Measurements from ENCODE around the gene OR10K2.
"Not testable (repeated sequence)": the region's sequence is repeated elsewhere in the genome, so short reads cannot be mapped to it uniquely, and the experiment has no call there.

OR10K2 gene

GRCh38 chr1:158426137-158426536, at the start of gene OR10K2:
Gene OR10K2 (minus strand): TSS chr1:158426237. CDS start chr1:158420866, 5,371 bp downstream.
- FAIRE-seq = no peak

DNA sequence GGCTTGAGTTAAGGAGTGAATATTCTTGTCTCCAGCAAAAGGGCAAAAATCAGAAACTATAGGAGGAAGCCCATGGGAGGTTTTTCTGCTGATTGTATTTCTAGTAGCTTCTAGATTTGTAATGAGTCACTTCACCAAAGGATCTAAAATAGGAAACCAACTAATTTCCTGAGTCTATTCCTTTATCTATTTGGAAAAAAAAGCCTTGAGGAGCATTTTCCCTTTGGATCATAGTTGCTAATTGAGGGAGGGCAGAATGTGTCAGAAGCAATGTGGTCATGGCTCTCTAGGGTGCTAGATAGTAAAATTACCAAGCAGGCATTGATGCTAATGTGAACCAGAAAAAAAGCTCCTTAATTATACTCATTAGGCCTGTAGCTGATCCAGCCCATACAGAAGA, 45.9 kb upstream of the OR10K2 start, which contains the start of gene OR10R2:
Gene OR10R2 (plus strand): TSS at position 301 of the 400 bp plus-strand sequence. CDS start 106 bp downstream, outside the sequence.
- FAIRE-seq = no peak

- FAIRE-seq = no peak
Measured at GRCh38 chr1:158461534-158461933, 35.5 kb upstream of the OR10K2 start, which contains the start of gene OR10K1. Gene OR10K1 (plus strand): TSS chr1:158461834. CDS start chr1:158465562, 3,728 bp downstream.

DNA sequence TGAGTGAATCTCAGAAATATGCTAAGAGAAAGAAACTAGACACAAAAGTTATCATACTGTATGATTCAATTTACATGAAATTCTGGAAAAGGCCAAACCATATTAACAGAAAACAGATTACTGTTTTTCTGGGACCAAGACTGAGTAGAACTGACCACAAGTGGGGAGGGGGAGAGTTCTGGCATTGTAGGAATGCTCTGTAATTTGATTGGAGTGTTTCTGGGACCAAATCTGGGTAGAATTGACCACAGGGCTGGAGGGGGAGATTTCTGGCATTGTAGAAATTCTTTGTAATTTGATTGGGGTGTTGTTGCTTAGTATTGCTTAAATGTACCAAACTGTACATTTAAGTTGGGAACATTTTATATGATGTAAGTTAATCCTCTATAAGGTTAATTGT, 32.2 kb upstream of the OR10K2 start:
- FAIRE-seq = no peak

DNA sequence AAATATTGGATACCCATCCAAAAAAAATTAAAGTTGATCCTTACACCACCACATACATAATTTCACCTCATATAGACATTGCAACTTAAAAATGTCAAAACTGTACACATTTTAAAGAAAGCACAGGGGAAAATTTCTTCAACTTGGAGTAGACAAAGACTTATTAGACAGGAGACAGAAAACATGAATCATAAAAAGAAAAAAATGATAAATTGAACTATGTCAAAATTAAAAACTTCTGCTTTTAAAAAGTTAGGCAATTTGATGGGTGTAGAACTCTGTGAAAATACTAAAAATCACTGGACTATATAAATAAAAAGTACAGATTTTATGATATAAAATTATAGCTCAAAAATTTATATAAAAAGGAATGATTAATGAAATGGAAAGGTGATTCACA, 31.2 kb upstream of the OR10K2 start:
- no peak for FAIRE-seq

- no peak for FAIRE-seq
Measured at GRCh38 chr1:158454537-158454936, 28.5 kb upstream of the OR10K2 start.

- no peak for FAIRE-seq
Measured at GRCh38 chr1:158445376-158445775, 19.3 kb upstream of the OR10K2 start.

- no peak for FAIRE-seq
Measured at GRCh38 chr1:158434741-158435140, 8.7 kb upstream of the OR10K2 start.

GRCh38 chr1:158430163-158430562, 4.1 kb upstream of the OR10K2 start:
- not testable (repeated sequence) for FAIRE-seq

- no peak for FAIRE-seq
Measured at GRCh38 chr1:158425027-158425426, 1.0 kb downstream of the OR10K2 start.

DNA sequence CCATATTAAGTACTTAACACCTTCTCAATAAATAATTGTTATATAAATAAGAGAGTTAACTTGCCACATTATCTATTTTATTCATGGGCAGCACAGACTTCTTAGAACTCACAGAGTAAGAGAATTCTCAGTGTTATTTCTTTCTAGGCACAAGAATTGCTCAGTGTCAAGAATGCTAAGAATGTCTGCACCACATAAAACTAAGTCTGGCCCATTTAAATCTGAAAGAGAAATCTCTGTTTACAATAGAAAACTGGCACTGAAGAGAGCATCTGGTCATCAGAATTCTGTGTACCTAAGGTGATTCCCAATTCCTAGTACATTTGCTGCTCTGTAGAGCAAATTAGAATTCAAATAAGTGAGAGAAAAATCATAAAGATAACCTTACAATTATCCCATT, 3.8 kb downstream of the OR10K2 start:
- no peak for FAIRE-seq

DNA sequence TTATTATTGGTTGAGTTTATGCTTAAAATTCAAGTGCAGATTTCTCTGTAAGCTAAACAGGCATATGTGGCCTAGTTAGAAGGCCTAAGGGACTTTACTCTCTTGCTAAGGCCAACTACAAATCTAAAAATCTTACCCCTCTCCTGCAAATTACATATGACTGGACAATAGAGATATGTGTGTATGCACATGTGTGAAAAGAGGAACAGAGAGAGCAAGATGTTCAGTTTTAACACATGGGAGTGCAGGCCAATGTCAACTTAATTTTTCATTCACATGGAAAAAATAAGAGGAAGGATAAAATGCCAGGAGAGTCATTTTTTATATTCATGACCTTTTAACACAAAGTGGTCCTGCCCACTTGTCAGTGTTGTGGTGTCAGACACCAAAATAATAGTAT, 8.5 kb downstream of the OR10K2 start:
- no peak for FAIRE-seq

GRCh38 chr1:158414651-158415345, 11.2 kb downstream of the OR10K2 start:
- no peak for FAIRE-seq

DNA sequence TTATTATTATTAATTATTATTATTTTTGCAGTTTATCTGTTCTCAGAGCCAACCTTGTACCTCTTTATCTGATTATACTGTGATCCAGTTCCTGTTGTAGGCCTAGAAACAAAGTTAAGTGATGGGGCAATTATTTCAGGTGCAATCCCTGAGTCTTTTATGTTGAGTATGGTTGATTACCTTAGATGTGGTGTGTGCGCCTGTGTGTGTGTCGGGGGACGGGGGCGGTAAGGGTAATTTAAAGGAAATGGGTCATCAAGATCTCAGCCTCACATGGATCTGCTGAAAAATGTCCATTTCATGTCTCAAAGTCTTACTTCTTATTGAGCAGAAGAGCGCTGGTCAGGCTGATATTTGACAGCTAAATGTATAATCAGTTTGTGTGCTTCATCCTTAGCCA, 18.9 kb downstream of the OR10K2 start:
- no peak for FAIRE-seq

- FAIRE-seq = no peak
Measured at GRCh38 chr1:158400871-158401270, 25.2 kb downstream of the OR10K2 start.

GRCh38 chr1:158398818-158399514, 27.1 kb downstream of the OR10K2 start, which contains the start of gene OR10T2:
Gene OR10T2 (minus strand): TSS chr1:158399466. CDS start chr1:158399466, 0 bp downstream.
- no peak for FAIRE-seq

DNA sequence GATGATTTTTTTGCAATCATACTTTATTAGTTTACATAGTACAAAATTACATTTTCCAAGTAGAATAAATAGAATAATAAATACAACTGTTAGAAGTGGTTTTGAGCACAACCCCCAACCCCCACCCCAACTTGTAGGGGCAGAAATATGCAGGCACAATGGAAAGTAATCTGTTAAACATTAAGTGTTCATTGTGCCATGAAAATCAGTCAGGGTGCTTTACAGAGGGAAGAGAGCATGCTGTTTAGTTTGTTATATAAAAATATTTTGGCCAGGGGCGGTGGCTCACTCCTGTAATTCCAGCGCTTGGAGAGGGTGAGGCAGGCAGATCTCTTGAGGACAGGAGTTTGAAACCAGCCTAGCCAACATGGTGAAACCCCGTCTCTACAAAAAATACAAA, 29.4 kb downstream of the OR10K2 start:
- FAIRE-seq = no peak

- no peak for FAIRE-seq
Measured at GRCh38 chr1:158393476-158393875, 32.6 kb downstream of the OR10K2 start.

- FAIRE-seq = no peak
Measured at GRCh38 chr1:158391099-158391498, 34.9 kb downstream of the OR10K2 start.

GRCh38 chr1:158390331-158390730, 35.7 kb downstream of the OR10K2 start:
- FAIRE-seq = no peak

GRCh38 chr1:158374860-158375259, 51.2 kb downstream of the OR10K2 start:
- FAIRE-seq = no peak

DNA sequence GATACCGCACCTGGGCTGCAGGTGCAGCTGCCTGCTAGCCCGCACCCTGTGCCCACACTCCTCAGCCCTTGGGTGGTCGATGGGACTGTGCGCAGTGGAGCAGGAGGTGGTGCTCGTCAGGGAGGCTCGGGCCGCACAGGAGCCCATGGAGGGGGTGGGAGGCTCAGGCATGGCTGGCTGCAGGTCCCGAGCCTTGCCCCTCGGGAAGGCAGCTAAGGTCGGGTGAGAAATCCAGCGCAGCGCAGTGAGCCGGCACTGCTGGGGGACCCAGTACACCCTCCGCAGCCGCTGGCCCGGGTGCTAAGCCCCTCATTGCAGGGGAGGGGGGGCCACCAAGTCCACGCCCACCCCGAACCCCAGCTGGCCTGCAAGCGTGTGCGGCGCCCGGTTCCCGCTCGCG, 51.9 kb downstream of the OR10K2 start:
- not testable (repeated sequence) for FAIRE-seq

DNA sequence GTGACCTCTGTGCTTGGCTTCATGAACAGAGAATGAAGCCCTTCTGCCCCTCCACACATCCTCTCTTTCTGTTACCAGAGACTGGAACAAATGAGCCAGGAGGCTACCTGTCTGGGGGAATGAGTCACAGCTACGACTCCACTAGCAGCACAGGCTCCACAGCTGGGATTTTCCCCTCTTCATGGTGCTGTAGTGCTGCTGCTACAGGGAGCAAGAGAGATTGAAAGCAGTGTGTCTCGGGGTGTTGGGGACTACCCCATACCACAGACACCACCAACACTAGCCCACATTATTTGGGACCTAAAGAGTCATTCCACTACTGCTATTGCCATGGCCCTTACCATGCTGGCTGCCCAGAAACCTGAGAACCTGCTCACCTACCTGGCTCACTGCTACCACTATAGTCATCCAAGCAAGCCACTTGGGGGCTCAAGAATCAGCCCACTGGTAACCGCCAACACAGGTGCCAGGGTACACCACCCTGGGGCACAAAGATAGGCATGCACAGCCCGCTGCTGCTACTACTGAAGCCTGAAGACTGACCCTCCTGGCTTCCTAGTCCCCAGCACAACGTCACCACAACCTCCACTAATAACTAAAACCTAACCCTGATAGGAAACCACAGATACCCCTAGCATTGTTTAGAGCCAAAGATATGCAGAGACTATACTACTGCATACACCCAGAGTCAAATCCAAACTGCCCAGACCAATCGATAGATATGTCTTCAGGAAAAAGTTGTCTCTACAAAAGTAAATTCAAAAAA, 54.7 kb downstream of the OR10K2 start:
- FAIRE-seq = no peak

All from colon (tissue), 2 donors.